Neural progenitor cell (in vitro differentiated cells): ENCODE results near the gene OR14C36.

Experiments used
- EZH2 ChIP-seq: fragments of 200-600 bp; sonication (generic); IDR thresholded peaks from 2 replicates; pipeline ENCODE4 v1.6.1; 2017; ENCODE audit warnings: antibody characterized with exemption, mild to moderate bottlenecking, moderate library complexity
- EZH2phosphoT487 ChIP-seq: fragments of 200-600 bp; sonication (generic); IDR thresholded peaks from 2 replicates; pipeline ENCODE4 v1.6.1; 2017; ENCODE audit warnings: antibody characterized with exemption
- TF ChIP-seq, protein P1 (sequence below): fragments of 200-600 bp; sonication (generic); IDR thresholded peaks from 2 replicates; pipeline ENCODE4 v1.5.1; 2017; ENCODE audit warnings: antibody characterized with exemption, mild to moderate bottlenecking

DNA sequence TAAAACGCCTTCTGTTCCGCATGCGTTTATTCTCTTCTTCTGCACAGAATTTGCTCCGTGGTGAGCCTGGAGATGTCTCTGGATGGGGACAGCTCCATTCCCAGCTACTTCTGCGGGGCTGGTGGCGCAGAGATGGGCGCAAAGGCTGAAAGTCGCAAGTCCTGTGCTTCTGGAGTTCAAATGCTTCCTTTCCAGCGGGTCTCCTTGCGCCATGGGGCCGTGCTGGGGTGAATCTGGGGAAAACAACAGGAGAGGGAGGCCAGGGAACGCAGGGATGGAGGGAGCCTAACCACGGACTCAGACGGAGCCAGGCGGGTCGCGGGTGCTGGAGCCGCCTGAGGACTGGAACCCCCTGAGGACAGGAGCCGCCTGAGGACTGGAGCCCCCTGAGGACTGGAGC, 42.5 kb upstream of the OR14C36 start:
- TF ChIP-seq EZH2 = no peak
- TF ChIP-seq, protein P1, sequence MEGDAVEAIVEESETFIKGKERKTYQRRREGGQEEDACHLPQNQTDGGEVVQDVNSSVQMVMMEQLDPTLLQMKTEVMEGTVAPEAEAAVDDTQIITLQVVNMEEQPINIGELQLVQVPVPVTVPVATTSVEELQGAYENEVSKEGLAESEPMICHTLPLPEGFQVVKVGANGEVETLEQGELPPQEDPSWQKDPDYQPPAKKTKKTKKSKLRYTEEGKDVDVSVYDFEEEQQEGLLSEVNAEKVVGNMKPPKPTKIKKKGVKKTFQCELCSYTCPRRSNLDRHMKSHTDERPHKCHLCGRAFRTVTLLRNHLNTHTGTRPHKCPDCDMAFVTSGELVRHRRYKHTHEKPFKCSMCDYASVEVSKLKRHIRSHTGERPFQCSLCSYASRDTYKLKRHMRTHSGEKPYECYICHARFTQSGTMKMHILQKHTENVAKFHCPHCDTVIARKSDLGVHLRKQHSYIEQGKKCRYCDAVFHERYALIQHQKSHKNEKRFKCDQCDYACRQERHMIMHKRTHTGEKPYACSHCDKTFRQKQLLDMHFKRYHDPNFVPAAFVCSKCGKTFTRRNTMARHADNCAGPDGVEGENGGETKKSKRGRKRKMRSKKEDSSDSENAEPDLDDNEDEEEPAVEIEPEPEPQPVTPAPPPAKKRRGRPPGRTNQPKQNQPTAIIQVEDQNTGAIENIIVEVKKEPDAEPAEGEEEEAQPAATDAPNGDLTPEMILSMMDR = no peak
- no peak for TF ChIP-seq EZH2phosphoT487
